Head of caudate nucleus (tissue), 42 donors: ENCODE measurements around the gene ANKRD27.
A peak's percentile ranks its signal among the peaks of the same experiment; 100 is the strongest.
"Not testable (repeated sequence)": the region's sequence is repeated elsewhere in the genome, so short reads cannot be mapped to it uniquely, and the experiment has no call there.

Source experiments
- DNase-seq, 42 donors: peaks; one replicate each; pipeline versions ENCODE4 v3.0.0 to v3.0.0-alpha.2; 2020 to 2021; ENCODE audit warnings: mixed read lengths in 7 of 42
- intact Hi-C: fragments of 100-400 bp; cut with DNase I; formaldehyde crosslinking; loops from one replicate; pipeline ENCODE4 v1.15.0; 2022

The ANKRD27 gene

DNA sequence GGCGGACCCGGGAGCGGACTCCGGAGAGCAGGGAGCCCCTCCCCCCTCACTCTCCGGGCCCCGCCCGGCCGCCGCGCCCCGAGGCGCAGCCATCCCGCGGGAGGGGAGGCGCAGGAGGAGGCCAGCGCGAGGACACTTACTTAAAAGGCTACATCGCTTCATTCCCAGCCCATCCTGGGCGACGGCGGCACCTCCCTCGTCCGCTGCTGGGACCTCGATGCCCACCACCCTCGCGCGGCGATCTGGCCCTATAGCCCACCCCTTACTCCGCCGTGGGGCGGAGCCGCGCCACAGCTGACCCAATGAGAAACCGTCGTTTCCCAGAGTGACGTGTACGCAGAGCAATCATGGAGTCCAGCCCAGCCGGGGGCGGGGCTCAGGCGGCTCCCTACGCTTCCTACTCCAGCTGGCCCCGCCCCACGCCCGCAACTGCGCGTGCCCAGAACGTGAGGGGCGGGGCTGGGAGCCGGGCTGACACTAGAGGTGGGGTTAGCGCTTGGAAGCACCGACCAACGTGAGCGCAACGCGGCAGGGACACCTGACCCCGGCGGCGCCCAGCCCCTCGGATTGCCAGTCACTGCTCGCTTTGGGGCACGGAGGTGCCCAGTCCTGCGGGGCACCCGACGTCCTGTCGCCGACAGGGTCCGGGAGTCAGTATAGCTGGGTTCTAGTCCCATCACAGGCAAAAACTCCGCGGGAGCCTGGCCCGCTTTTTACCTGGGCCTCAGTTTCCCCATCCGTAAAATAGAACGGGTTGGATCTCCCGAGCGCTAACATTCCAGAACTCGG lies at the start of gene ANKRD27:
Gene ANKRD27, minus strand, starts transcription at position 250 of the 789 bp plus-strand sequence. CDS start 16,165 bp downstream, outside the sequence.
- intact Hi-C loops = no loop called here
- DNase-seq = peak; percentile 95 to 99 (median 98)

DNA sequence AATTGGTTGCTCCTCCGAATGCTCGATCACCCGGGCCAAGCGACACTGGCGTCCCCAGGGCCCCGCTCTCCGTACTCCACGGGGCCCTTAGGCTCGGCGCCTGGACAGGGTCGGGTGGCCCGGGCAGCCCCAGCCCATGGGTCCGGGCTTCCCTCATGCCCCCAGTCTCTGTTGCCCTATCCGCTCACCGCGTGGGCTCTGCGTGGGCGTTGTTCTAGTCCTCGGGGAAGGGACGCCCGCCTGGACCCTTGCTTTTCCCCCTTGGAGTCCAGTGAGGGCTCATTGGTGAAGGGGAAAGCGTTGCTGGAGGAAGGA lies 45.9 kb upstream of the ANKRD27 start:
- no peak for DNase-seq
- intact Hi-C loops = no loop called here

- intact Hi-C loops = no loop called here
- DNase-seq = no peak
Measured at GRCh38 chr19:32720216-32720935, 45.4 kb upstream of the ANKRD27 start.

DNA sequence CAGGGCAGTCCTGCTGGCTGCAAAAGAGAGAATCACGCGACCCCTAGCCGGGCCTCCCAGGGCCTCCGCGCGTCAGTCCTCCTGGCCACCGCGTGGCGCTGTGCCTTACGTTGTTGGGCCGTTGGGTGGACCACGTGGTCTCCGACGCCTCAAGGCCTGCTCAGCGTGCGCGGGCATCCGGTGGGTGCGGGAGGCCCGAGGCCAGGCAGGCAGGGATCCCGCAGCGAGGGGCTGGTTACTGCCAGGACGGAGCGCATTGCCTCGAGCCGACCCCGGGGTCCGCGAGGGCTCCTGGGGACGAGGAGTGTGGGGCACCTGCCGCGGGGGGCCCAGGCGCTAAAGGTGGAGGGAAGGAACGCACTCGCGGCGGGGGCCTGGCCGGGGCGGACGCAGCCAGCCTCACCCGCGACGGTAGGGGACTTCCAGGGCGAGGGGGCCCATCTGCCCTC lies 44.7 kb upstream of the ANKRD27 start, which contains the start of gene TDRD12:
Gene TDRD12, plus strand, starts transcription at position 157 of the 449 bp plus-strand sequence. CDS start 306 bp downstream, outside the sequence.
- no peak for DNase-seq
- intact Hi-C loops = no loop called here

GRCh38 chr19:32718286-32718685 lies 43.3 kb upstream of the ANKRD27 start:
- intact Hi-C loops = no loop called here
- peak in 11 of 42 donors; percentile 5 to 45 (median 17) for DNase-seq

- intact Hi-C loops = no loop called here
- DNase-seq = no peak
Measured at GRCh38 chr19:32717496-32717895, 42.5 kb upstream of the ANKRD27 start.

DNA sequence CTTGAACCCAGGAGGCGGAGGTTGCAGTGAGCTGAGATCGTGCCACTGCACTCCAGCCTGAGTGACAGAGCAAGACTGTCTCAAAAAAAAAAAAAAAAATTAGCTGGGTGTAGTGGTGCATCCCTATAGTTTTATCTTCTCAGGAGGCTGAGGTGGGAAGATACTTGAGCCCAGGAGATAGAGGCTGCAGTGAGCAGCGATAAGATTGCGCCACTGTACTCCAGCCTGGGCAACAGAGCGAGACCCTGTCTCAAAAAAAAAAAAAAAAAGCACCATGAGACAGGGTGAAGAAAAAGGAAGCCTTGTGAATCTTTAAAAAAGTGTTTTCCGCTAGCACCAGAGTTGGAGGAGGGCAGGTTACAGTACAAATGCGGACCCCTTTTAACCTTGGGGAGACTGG lies 41.2 kb upstream of the ANKRD27 start:
- intact Hi-C loops = not testable (repeated sequence)

DNA sequence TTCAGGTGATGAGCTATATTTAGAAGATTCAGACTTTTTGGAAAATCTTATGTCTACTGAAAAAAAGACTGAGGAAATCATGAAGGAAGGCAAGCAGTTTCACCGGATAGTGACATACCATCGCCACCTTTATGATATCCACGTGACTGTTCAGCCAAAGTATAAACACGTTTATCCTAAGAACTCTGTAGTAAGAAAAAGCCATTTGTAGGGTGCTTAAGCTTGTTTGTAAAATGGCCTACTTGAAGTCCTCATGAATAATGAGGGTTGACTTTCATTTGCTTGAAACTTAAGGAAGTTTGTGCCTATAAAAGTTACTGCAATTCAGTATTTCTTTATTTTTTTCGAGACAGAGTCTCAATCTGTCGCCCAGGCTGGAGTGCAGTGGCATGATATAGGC lies 36.8 kb upstream of the ANKRD27 start:
- intact Hi-C loops = no loop called here

More for the DNA sequence above, 41.2 kb upstream of the ANKRD27 start:
- DNase-seq = not testable (repeated sequence)

GRCh38 chr19:32709032-32709431 lies 34.1 kb upstream of the ANKRD27 start:
- no peak for DNase-seq
- intact Hi-C loops = no loop called here

More for the DNA sequence above, 36.8 kb upstream of the ANKRD27 start:
- no peak for DNase-seq

DNA sequence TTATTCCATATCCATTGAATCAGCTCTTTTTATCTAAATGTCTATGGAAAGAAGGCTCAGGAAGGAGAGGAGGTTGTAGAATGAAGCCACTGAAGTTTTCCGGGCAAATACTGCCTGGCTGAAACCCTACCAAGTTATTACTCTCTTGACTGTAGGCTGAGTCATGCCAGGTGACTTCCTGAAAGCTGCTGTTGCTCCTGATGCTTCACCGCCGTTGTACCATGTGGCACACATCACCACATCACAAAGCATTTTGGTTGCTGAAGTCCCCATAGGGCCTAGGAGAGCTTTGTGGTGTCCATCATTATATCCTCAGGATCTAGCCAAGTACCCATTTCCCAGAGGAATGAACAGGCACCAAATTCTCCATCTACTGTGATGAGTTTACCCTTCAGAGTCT lies 33.5 kb upstream of the ANKRD27 start:
- DNase-seq = no peak

DNA sequence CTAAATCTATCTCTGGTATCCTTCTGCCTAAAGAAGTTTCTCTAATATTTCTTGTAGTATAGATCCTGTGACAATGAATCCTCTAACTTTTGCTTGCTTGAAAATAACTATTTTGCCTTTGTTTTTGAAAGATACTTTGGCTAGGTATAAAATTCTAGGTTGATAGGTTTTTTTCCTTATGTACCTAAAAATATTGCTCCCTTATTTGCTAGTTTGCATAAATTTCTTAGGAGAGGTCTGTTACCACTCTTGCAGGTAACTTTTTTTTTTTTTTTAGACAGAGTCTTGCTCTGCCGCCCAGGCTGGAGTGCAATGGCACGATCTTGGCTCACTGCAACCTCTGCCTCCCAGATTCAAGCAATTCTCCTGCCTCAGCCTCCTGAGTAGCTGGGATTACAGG lies 29.0 kb upstream of the ANKRD27 start:
- intact Hi-C loops, DNase-seq: not testable (repeated sequence)

More for the DNA sequence above, 33.5 kb upstream of the ANKRD27 start:
- intact Hi-C loops = no loop called here

DNA sequence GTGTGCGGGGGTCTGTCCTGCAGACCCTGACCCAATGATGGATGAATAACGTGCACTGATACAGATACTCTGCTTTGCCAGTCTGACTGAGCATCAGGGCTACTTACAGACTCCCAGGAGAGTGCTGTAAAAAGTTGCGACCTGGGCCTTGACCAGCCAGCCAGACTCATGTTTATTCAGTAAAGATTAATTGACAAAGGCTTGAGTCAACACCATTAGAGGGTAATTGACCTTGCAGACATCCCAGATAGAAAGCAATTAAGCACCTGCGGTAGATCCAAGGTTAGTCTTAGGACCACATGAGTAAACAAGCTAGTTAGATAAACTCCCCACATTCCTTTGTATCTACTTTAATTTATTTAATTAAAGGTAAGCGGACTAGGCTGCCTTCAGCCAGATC lies 27.0 kb upstream of the ANKRD27 start:
- no peak for DNase-seq
- intact Hi-C loops = no loop called here

- intact Hi-C loops, DNase-seq: not testable (repeated sequence)
Measured at GRCh38 chr19:32700129-32700528, 25.1 kb upstream of the ANKRD27 start.

DNA sequence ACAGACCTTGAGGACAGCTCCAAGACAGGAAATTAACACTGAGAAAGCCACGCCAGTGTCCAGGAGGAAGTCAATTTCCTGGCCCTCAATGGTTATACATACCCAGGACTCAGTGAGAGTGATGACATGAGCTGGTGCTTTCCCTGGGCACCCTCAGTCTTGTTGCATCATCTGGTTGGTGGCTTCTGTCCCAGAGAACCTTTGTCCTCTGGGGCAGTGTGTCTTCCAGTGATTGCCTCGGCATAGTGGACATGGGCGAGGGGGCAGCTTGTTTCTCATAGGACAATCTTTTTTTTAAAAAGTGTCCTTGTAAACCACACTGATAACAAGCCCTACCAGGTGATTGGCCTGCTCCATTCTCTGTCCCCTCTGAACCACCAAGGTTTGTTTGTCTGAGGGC lies 21.8 kb upstream of the ANKRD27 start:
- DNase-seq, intact Hi-C loops: not testable (repeated sequence)

GRCh38 chr19:32695506-32695905 lies 20.5 kb upstream of the ANKRD27 start:
- intact Hi-C loops, DNase-seq: not testable (repeated sequence)

DNA sequence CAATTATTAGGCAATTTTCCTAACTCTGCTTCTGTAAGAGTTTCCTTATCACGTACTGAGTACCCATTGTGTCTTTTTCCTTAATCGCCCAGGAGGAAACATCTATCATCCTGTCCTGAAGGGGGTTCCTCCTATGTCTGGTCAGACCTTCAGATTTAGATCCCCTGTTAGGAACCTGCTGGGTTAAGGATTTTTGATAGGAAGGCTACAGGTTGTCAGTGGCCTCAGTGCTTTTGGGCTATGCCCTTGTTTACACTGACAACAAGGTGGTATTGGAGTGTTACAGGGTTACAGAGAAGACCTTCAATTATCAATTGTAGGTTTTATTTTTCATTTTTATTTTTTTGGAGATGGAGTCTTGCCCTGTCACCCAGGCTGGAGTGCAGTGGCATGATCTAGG lies 19.9 kb upstream of the ANKRD27 start:
- DNase-seq, intact Hi-C loops: not testable (repeated sequence)

DNA sequence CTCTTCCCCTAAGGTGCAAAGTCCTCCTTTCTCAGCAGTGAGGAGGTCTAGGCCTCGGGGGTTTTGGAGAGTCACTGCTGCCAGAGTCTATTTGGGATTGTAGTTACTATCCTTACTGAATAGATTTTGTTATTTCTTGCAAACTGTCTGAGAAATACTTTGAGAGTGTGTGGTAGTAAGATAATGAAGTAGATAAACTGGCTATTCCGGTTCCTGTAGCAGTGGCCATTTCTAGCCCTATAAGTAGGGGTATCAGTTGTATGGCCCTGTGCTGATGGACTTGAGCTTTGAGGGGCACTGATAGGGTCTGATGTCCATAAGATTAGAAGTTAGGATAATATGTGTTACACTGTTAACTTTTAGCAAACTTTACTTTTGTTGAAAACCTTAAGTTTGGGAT lies 19.3 kb upstream of the ANKRD27 start:
- DNase-seq, intact Hi-C loops: not testable (repeated sequence)

DNA sequence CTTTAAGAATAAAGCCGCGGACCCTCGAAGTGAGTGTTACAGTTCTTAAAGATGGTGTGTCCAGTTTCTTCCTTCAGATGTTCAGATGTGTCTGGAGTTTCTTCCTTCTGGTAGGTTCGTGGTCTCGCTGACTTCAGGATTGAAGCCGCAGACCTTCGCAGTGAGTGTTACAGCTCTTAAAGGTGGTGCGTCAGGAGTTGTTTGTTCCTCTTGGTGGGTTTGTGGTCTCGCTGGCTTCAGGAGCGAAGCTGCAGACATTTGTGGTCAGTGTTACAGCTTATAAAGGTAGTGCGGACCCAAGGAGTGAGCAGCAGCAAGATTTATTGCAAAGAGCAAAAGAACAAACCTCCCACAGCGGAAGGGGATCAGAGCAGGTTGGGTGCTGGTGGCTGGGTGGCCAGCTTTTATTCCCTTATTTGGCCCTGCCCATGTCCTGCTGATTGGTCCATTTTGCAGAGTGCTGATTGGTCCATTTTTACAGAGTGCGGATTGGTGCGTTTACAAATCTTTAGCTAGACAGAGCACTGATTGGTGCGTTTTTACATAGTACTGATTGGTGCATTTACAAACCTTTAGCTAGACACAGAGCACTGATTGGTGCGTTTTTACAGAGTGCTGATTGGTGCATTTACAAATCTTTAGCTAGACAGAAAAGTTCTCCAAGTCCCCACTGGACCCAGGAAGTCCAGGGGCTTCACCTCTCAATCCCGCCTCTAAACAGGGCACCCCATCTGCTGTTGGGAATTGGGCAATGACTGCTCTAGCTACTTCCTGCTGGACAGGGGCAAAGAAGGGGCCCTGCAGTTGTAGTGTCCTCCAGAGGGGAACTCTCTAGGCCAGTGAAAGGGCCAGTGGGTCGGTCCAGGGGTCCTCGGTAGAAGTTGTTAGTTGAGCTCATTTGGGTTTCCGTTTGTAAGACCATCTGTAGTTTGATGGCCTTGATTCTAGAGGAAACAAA lies 18.4 kb upstream of the ANKRD27 start:
- DNase-seq, intact Hi-C loops: not testable (repeated sequence)

GRCh38 chr19:32692727-32693061 lies 17.7 kb upstream of the ANKRD27 start:
- no peak for DNase-seq
- intact Hi-C loops = no loop called here
